ENCODE data around the gene CCDC9.
A peak's percentile ranks its signal among the peaks of the same experiment; 100 is the strongest.

DNA sequence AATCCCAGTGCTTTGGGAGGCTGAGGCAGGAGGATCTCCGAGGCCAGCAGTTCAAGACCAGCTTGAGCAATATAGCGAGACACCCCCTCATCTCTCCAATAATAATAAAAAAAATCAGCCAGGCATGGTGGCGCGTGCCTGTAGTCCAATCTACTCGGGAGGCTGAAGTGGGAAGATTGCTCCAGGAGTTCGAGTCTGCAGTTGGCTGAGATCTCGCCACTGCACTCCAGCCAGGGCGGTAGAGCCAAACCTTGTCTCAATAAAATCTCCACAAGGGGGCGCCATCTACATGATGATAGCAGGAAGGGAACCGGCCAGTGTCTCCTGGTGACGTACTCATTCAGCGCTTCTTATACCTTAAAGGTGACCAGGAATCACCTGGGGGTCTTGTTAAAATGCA, 39.7 kb downstream of the CCDC9 start:
- TF ChIP-seq, protein P1, sequence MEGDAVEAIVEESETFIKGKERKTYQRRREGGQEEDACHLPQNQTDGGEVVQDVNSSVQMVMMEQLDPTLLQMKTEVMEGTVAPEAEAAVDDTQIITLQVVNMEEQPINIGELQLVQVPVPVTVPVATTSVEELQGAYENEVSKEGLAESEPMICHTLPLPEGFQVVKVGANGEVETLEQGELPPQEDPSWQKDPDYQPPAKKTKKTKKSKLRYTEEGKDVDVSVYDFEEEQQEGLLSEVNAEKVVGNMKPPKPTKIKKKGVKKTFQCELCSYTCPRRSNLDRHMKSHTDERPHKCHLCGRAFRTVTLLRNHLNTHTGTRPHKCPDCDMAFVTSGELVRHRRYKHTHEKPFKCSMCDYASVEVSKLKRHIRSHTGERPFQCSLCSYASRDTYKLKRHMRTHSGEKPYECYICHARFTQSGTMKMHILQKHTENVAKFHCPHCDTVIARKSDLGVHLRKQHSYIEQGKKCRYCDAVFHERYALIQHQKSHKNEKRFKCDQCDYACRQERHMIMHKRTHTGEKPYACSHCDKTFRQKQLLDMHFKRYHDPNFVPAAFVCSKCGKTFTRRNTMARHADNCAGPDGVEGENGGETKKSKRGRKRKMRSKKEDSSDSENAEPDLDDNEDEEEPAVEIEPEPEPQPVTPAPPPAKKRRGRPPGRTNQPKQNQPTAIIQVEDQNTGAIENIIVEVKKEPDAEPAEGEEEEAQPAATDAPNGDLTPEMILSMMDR (IDR thresholded peaks at IDR 0.05), result peak; percentile 84
- no peak for TF ChIP-seq EZH2phosphoT487 (IDR thresholded peaks at IDR 0.05)
- no peak for TF ChIP-seq EZH2 (IDR thresholded peaks at IDR 0.05)

All from neural progenitor cell (in vitro differentiated cells).